Stimulated activated CD4-positive, alpha-beta T cell treated with anti-CD3 and anti-CD28 coated beads, TNF-alpha, amount 100 ng/mL, for 48 hours (primary cell): ENCODE results near the gene NTNG1.
"Not testable (repeated sequence)": the region's sequence is repeated elsewhere in the genome, so short reads cannot be mapped to it uniquely, and the experiment has no call there.

Experiments used
- DNase-seq, 3 donors: peaks; one replicate each; pipeline ENCODE4 v3.0.0-alpha.2; 2020; ENCODE audit warnings: low read depth in 3 of 3

The NTNG1 gene

DNA sequence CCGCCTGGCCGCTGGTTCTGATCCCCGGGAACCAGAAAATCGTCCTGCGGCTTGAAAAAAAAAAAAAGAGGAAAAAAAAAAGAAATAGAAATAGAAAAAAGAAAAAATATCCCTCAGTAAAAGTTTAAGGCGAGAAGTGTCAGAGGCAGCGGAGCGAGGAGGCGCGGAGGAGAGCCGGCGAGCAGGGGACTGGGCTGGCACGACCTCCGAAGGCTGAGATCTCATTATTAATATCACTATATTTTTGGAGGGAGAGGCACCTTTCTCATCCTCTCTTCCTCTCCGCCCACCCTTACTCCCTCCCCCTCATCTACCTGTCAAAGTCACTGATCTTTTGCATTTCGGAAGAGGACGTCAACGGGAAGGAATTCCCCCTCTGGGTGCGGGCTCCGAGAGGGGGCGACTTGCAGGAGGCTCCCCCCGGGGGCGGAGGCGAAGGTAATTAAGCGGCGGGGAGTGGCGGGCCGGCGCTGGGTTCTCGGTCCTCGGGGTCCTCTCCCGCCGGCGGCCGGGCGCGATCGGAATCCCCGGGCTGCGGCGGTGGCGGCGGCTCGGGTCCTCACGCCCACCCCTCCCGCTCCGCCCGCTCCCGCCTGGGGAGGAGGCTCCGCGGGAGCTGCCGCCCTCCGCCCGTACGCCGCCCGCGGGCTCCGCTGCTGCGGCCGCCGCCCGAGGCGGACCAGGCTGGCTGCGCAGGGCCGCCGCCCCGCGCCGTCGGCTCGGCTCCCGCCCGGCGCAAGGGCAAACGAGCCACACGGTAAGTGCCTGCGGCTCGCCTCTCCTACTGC lies at the start of gene NTNG1:
Gene NTNG1, plus strand, starts transcription at position 337 of the 788 bp plus-strand sequence.
- DNase-seq: no peak

DNA sequence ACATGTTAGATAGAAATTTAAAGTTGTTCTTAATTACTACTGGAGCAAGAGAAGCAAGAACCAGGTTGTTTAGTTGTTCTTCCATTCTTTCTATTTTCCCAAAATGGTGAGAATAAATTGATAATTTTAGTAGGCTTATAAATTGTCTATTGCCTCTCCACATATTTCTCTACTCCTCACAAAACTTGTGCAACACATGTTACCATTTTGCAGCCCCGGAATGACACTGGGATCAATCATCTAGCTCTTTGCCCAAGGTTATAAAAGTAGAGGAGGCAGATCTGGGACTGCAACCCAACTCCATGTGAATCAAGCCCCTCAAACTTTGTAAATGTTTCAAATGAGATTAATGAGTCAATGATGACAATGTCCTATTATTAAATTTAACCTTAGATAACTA lies 49.4 kb upstream of the NTNG1 start:
- no peak for DNase-seq

DNA sequence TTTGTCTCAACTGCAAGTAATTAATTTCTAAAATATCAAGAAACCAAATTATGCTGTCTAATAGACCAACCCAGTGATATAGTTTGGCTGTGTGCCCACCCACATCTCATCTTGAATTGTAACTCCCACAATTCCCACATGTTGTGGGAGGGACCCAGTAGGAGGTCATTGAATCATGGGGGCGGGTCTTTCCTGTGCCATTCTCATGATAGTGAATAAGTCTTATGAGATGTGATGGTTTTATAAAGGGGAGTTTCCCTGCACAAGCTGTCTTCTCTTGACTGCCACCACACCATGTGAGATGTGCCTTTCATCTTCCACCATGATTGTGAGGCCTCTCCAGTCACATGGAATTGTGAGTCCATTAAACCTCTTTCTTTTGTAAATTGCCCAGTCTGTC lies 47.4 kb upstream of the NTNG1 start:
- not testable (repeated sequence) for DNase-seq

DNA sequence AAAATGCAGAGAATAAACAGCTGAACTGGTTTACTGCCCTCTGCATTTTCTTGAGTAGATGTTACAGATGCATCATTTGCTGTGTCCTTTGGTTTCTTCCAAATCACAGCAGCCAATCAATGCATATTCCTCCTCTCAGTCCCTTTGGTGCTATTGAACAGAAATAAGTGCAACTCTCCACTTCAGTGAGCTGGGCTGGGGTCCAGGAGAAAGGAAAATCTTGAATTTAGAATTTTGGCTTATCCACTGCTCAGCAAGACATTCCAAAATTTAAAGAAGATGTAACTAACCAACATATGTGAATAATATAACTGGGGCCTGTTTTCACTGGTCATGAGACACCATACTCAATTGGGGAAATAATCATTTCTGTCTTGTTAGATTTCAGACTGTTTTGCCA lies 45.2 kb upstream of the NTNG1 start:
- no peak for DNase-seq

DNA sequence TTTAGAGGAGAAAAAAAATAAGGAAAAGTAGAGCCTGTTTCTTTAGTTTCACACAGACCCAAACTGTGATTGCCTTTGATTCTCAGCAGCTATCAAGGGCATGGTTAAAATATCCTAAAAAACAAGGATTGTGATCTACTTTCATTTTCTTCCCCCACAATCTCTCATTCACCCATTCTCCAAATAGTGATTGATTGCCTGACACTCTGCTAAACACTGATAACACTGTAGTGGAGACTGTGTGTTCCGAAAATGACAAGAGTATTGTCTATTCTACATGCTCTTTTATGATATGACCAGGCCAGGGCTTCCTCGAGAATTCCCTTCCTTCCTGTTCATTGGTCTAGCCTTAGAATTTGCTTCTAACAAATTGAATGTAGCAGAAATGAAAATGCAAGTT lies 44.1 kb upstream of the NTNG1 start:
- no peak for DNase-seq

DNA sequence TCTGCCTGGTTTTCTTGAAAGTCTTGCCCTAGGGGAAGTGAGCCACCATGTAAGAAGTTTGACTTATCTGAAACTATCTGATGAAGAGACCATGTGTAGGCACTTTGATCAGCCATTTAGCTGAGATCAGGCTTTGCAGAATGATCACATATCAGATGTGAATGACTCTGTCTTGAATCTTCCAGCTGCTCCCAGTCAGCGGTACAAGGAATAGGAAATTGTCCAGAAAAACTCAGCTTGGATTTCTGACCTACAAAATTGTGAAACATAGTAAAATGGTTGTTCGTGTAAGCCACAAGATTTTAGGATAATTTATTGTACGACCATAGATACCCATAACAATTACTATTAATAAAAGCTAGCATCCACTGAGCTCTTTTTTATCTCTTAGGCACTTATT lies 41.9 kb upstream of the NTNG1 start:
- no peak for DNase-seq

DNA sequence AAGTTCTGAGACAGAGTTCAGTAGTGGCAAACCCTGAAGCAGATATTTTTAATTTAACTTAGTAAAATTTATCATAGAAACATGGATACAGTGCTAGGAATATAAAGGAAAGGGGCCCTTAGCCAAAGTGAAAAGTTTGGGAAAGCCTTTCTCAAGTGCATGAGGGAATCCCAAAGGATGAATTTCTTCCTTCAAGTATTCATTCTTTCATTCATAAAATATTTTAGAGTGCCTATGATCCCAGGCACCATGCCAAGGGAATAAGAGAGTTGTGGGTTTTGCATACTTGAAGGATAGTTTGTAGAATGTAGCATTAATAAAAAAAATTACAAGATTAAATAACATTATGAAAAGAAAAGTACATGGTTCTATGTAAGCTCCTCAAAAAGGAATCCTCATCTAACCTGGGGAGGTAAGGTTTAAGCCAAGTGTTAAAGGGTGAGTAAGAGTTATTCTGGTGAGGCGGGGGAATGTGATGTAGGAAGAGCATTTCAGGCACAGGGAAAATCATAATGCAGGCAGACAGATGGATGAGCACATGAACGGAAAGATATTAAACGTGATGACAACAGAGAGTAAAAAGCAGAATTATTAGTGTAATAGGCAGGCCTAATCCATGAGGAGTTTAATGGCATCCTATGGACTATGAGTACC lies 40.4 kb upstream of the NTNG1 start:
- DNase-seq: no peak

DNA sequence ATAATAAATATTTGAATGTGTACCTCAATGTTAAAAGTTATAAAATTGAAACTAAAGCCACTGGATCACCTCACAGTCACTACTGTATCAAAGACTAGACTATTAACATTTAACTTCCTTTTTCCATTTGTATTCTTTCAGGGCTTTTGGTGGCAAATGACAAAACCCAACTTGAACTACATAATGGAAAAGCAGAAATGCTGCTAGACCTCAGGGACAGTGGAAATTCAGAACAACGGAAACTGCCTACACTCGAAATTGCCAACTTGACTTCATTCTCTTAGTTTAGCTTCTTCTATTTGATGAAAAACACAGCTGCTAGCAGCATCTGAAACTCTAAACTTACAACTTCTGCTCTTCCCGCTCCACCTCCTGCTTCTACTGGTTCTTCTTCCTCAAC lies 34.9 kb upstream of the NTNG1 start:
- no peak for DNase-seq

DNA sequence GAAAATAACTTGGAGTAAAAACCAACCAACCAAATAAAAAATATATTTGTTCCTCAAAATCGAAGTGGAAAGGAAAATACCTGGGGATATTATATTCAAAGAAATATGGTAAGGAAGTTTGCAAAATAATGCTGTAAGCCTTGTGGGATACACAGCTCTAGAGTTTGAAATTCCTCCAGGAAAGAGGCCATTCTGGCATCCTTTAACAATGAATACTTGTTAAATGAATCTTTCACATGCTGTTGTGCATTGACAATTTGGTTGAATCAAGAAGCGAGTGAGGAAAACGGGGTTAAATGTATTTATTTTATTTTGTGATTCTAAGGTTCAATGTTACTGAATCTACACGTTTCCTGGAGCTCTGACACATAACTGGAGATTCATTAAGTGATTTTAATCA lies 30.5 kb upstream of the NTNG1 start:
- no peak for DNase-seq

DNA sequence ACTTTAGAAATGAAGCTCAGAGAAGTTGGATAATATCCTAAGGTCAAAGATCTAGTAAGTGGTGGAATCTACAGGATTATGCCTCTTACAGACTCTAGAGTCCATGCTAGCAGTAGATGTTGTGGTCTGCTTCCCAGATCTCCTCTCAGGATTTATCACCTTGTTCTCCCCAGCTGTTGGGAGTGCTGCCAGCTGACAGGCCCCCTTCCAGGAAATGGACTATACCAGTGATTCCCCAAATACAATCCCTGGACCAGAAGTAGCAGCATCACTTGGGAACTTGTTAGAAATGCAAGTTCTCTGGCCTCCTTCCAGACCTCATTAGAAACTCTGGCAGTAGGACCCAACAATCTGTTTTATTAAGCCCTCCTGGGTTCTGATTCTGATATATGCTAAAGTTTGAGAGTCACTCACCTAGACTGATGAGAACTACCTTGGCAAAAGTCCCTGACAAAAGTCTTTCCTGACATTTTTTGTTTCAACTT lies 24.5 kb upstream of the NTNG1 start:
- no peak for DNase-seq

DNA sequence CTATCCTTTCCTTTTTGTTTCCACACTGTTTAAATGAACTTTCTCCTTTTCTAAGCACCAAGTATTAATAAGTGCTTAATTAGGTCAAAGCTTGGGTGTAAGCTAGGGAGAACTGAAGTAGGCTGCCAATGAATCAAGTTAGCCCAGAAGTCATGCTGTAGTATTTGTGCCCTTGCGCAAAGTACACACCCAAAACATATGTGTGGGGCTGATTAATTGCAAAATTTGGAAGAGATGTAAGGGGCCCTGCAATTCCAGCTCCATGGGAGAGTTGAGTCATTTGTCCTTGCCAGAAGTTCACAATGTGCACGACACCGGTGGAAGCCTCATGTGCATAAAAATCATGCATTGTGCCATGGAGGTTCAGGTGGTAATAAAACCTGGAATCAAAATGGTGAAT lies 18.6 kb upstream of the NTNG1 start:
- DNase-seq: no peak

DNA sequence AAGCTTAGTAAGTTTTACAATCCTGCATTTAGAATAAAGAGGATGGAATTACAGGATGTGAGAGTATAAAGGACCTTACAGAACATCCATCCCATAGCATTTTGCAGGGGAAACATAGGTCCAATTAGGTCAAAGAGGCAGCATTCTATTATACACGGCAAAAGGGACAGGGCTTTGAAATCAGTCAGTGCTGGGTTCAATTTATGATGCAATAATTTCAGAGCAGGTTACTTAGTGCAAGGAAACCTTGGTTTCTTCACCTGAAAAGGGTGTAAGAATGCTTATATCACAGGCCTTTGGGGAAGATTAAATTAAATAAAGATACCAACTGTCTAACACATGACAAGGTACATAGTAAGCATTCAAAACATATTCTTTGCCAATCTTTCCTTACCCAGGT lies 17.1 kb upstream of the NTNG1 start:
- DNase-seq: no peak

DNA sequence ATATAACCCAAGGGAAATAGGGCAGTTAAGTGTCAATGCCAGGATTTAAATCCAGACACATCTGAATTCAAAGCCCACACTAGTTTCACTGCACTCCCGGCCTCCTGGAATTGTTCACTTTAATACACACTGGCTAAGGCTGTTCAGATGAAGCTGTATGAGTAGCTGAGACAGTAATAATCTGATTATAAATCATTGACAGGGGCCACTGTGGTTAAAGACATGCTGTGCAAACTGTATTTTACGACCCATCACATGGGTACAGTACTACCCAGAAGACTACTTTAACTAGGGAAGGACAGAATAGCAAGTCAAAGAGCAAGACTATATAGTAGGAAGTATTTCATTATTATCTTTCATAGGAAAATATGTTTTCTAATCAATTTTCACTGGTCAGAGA lies 16.1 kb upstream of the NTNG1 start:
- no peak for DNase-seq

DNA sequence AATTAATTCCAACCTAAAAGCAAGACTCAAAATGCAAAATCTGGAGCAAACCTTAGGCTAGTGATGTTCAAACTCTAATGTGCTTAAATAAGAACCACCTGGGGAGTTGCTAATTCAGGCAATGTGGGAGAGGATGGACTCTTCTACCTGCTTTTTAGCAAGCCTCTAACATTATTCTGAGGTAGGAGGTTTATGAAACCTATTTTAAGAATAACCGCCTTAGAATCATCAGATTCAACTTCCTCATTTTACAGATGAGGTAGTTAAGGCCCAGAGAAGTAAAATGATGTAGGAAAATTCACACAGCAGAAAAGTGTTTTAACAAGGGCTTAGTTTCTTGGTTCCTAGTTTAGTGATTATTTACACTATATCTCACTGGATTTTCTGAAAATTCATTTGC lies 8.6 kb upstream of the NTNG1 start:
- no peak for DNase-seq

DNA sequence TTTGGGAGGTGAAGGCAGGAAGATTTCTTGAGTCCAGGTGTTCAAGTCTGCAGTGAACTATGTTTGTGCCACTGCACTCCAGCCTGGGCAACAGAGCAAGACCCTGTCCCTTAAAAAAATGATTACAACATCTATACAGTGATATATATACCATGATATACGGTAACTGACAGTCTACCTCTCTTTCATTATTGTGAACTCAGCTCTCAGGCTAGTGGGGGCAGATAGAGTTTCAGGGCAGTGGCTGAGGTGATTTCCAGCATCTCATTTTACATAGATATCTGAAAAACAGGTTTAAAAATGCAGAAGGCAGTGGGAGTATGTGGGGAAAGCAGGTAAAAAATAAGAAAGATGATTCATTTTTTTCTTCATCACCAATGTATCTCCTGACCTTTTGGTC lies 8.1 kb upstream of the NTNG1 start:
- no peak for DNase-seq

DNA sequence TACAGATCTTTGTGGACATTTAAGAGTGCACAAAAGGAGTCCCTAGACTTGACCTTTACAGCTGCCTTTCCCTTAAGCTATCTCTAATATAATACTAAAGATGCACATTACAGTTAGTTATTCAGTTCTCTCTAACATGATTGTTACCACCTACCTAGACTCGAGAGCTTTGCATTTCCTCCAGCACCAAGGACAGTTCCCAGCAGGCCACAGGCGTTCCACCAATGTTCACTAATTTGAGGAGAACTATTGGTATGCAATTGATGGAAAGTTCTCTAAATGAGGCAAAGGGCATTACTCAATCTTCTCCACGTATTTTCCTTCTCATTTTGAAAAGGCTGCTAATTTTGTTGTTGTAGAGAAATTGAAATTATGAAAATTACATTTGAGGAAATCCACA lies 5.4 kb upstream of the NTNG1 start:
- peak in 1 of 3 donors; percentile 7 for DNase-seq

DNA sequence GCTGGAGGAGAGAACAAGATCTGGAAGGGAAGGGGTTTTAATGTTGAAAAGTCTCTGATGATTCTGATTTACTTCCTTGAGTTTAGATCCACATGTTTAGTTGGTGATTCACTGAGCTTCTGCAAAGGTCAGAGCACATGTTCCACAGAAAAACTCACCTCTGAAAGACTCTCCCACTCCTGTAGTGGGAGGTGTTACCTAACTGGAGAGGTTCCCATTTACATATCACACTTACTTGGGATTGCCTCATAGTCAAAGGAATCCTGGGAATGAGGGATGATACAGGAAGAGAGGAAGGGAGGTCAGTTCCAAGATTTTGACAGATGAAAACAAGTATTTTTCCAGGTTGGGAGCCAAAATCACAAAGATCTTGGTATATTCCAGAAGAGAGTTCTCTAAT lies 2.7 kb upstream of the NTNG1 start:
- no peak for DNase-seq

DNA sequence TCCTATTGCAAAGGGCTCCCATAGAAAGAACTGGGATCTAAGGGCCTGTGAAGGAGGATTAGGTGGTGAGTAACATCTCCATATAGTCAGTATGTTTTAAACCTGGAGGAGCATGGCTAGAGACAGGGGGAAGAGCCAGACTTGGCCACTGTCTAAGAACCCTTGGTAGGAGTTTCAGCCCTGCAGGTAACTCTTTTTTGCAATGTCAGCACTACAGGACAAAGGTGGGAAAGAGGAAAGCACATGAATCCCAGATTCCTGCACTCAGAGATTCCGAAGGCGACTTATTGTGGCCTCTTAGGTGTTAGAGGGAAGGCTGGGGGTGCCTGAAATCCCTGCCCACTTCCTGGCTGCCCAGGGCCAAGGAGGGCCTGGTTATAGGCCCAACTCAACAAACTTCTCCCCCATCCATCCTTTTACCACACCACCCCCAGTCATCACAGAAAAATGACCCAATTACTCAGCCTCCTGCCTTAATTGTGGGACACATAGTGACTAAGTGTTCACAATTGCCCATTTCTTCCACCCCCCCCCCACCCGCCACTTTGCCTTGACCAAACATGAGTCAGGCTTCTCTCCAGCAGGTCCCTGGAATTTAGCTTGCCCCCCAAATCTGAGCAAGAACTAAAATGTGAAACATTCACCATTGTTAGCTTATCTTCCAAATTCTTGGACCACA lies 1.9 kb upstream of the NTNG1 start:
- DNase-seq: no peak

DNA sequence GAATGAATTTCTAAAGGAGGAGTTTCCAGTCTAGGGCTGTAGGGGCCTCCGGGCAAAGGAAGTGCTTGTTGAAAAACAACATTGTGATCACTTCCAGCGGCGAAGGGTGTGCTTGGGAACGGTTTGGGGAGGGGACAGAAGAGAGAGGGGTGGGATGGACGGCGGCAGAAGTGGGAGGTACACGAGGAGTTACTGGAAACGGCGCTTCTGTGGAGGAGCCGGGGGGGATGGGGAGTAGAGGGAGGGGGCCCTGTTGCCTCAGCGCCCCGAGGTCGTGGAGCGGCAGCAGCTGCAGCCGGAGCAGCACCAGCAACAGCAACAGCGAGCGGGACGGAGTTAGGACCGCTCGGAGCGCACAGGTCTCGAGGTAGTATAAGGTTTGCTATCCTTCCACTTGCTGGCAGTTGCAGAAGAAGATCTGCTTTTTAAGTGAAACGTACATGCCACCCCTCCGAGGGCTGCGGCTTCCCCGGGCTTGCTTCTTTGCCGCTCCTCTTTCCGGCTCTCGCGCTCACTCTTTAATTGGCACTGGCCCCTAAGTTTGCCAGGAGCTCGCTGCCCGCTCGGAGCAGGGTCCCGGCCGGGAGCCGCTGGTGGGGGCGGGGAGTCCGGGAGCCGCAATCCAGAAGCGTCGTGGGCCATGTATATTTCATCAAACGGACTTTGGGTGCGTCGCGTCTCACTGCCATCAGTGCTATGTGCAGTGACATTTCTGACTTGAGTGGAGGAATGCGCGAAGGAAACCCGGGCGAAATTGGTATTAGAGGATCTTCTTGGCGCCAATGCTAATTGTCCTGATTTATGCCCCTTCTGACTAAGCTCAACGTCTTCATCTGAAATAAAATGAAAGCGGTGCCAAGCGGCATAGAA lies 771 bp upstream of the NTNG1 start:
- DNase-seq: no peak

DNA sequence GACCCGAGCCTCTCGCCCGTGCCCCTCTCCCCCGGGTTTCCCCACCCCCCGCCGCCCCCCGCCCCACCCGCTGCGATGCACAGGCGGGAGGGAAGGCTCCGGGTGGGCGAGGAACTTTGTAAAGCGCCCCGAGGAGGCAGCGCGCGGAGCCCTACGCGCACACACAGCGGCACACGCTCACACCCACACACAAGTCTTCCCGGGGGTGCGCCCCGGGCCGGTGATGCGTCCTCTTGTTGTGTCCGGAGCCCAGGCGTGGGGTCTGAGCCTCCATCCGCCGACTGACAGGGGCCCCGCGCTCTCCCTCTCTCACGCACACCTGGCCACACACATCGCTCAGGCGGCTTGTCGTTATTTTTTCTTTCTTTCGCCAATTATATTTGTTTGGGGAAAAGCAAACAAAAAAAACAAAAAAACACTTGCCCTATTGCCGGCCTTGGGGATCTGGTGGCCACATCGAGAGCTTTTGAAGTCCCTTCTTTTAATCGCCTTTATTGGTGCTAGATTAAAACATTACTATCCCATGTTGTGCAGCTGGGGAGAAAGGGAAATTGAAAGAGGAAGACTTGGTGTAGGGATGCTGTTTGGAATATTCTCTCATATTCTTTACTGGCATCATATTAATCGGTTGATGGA lies 770 bp downstream of the NTNG1 start:
- DNase-seq: no peak

DNA sequence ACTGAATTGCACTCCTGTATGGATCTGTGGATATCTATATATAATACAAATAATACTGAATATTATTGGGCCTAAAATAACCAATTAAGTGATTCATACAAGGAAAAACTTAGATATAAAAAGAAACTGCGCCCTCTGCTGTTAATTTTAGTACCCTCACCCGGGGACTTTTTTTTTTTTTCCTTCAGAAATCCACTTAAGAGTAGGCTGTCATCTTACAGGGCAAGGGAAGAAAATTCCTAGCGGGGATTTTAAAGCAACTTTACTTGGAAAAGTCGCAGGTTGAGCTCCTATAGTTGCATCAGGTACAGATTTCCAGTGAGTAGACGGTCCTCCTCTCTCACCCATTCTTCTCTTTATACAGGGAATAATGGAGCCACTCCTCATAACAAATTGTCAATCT lies 1.3 kb downstream of the NTNG1 start:
- no peak for DNase-seq
